Amygdala (tissue), 56 donors: Measurements from ENCODE around the gene MRNIP.
"Not testable (repeated sequence)": the region's sequence is repeated elsewhere in the genome, so short reads cannot be mapped to it uniquely, and the experiment has no call there.

Experiments used
- DNase-seq, 56 donors: peaks; one replicate each; lab custom pipeline; 2025; lab: John Stamatoyannopoulos, UW

MRNIP gene

GRCh38 chr5:179840766-179841165 lies 17.9 kb downstream of the MRNIP start:
- no peak for DNase-seq

DNA sequence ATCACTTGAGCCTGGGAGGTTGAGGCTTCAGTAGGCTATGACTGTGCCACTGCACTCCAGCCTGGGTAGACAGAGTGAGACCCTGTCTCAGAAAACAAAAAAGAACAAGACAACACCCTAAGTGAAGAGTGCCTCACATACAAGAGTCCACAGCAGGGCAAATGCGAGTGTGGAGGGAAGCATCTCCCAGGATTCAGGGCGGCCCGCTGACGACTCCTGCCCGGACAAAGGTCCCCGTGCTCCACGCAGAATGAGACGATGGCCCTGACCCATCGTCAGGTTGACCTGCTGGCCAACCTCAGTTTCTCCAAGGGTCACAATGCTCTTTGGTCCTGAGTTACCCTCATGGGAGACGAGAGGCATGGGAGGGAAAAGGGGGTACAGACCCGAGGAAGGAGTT lies 18.3 kb downstream of the MRNIP start:
- no peak for DNase-seq

- DNase-seq, result peak in 1 of 56 donors; percentile 19
These were observed 19.0 kb downstream of the MRNIP start for GRCh38 chr5:179839328-179840256.

GRCh38 chr5:179837076-179838011 lies 21.3 kb downstream of the MRNIP start:
- DNase-seq, result no peak

DNA sequence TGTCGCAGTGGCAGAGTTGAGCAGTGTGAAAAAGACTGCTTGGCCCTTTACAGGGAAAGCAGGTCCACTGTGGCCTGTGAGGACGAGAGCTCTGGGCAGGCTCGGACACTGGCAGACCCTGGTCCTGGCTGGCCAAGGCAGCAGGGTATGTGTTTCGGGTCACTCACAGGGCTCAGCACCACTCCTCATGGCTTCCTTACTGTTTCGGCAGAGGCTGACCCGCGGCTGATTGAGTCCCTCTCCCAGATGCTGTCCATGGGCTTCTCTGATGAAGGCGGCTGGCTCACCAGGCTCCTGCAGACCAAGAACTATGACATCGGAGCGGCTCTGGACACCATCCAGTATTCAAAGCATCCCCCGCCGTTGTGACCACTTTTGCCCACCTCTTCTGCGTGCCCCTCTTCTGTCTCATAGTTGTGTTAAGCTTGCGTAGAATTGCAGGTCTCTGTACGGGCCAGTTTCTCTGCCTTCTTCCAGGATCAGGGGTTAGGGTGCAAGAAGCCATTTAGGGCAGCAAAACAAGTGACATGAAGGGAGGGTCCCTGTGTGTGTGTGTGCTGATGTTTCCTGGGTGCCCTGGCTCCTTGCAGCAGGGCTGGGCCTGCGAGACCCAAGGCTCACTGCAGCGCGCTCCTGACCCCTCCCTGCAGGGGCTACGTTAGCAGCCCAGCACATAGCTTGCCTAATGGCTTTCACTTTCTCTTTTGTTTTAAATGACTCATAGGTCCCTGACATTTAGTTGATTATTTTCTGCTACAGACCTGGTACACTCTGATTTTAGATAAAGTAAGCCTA lies 22.2 kb downstream of the MRNIP start:
- no peak for DNase-seq

DNA sequence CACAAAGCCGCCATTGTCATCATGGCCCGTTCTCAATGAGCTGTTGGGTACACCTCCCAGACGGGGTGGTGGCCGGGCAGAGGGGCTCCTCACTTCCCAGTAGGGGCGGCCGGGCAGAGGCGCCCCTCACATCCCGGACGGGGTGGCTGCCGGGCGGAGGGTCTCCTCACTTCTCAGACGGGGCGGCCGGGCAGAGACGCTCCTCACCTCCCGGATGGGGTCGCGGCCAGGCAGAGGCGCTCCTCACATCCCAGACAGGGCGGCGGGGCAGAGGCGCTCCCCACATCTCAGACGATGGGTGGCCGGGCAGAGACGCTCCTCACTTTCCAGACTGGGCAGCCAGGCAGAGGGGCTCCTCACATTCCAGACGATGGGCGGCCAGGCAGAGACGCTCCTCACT lies 23.7 kb downstream of the MRNIP start:
- DNase-seq, result not testable (repeated sequence)

- no peak for DNase-seq
These were observed 24.5 kb downstream of the MRNIP start for GRCh38 chr5:179834120-179834519.

DNA sequence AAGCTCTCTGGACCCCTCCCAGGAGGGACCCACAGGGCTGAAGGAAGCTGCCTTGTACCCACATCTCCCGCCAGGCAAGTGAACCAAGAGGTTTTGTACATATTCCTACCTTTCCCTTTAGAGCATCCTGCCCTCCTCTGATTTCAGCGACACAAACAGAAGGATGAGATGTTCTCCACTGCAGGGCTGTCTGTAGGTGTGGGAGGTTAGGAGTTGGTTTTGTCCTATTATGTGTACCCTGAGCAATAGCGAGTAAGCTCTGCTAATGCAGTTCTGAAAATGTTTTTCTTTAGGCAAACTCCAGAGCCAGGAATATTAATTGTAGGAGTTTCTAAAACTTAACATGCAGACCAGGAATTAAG lies 24.9 kb downstream of the MRNIP start:
- DNase-seq, result no peak

GRCh38 chr5:179833056-179833708 lies 25.4 kb downstream of the MRNIP start:
- DNase-seq, result no peak

DNA sequence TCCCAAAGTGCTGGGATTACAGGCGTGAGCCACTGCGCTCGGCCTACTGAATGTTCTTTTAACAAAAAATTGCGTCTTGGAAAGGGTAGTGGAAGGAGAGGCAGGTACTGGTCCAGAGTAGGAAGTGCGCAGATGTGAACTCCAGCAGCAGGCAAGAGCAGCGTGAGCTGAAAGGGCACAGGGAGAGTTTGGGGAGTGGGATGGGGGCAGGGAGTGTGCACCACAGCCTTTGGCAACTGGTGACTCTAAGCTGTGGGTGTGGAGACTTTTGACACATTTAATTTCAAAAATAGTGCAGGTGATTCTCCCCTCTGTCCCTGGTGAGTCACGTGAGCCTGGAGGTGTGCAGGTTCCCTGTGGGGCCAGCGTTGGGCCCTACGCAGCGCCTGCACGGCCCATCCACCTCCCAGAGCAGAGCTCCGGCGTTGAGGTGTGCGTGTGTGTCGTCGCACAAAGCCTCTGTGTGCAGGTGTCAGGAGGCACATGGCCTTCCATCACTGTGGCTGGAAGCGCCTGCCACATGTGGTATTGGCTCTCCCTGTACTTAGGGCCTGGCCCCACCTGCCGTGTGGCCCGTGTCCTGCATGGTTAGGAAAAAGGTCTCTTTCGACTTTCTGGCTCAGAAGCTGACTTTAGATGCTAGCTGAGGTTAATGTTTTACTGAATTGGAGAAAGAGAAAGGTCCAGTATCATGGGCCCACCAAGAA lies 26.4 kb downstream of the MRNIP start:
- no peak for DNase-seq

GRCh38 chr5:179830818-179831468 lies 27.7 kb downstream of the MRNIP start:
- DNase-seq, result no peak

GRCh38 chr5:179829732-179830435 lies 28.7 kb downstream of the MRNIP start:
- no peak for DNase-seq

GRCh38 chr5:179828756-179829421 lies 29.7 kb downstream of the MRNIP start:
- DNase-seq, result no peak

- no peak for DNase-seq
These were observed 30.9 kb downstream of the MRNIP start for GRCh38 chr5:179827680-179828079.

- DNase-seq, result no peak
These were observed 32.9 kb downstream of the MRNIP start for GRCh38 chr5:179825655-179826182.

DNA sequence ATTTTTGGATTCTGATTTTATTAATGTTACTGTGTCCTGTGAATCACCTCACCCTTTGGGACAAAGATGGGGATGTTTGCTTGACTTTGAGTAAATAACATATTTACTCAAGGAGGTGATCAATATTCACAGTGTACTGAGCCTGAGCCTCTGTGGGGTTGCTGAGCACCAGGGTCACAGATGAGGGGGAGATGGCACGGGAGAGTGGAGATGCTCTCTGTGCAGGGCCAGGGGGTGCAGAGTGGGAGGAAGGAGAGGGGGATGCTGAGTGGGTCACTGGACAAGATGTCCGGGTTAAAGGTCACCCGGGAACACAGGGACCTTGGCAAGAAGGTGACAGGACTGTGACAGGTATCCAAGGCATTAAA lies 33.9 kb downstream of the MRNIP start:
- no peak for DNase-seq

GRCh38 chr5:179823937-179824744 lies 34.5 kb downstream of the MRNIP start:
- DNase-seq, result no peak
